K562 (cell line): ENCODE measurements around the gene SZT2. TPM values are rescaled to one million over a fixed set of nuclear protein-coding genes. Genes with fewer than 3 reads are reported as not detected.

Source experiments
- BHLHE40 ChIP-seq: IDR thresholded peaks from 2 replicates; pipeline ENCODE4 v1.6.1; 2011; ENCODE audit warnings: low read length, improper control_type of control experiment
- CC2D1A ChIP-seq: fragments of 450-650 bp; IDR thresholded peaks from 2 replicates; pipeline ENCODE4 v1.6.1; 2017; ENCODE audit warnings: mild to moderate bottlenecking
- EGR1 ChIP-seq: fragments of 450-650 bp; conservative IDR thresholded peaks from 2 replicates; pipeline ENCODE4 v1.6.1; 2017; ENCODE audit warnings: mild to moderate bottlenecking
- FOS ChIP-seq: IDR thresholded peaks from 3 replicates; pipeline ENCODE4 v1.6.1; 2011; ENCODE audit not compliant: insufficient read length; ENCODE audit errors: extremely low read depth
- FOXP1 ChIP-seq: sonication (generic); formaldehyde crosslinking; IDR thresholded peaks from 2 replicates; pipeline ENCODE4 v1.8.0; 2022; ENCODE audit warnings: mild to moderate bottlenecking, missing genetic modification reagents
- GABPB1 ChIP-seq: sonication (generic); formaldehyde crosslinking; IDR thresholded peaks from 2 replicates; pipeline ENCODE4 v1.8.0; 2022; ENCODE audit warnings: mild to moderate bottlenecking, missing genetic modification reagents
- GATAD2B ChIP-seq: fragments of 450-650 bp; IDR thresholded peaks from 2 replicates; pipeline ENCODE4 v1.6.1; 2017; ENCODE audit warnings: mild to moderate bottlenecking, borderline replicate concordance
- GTF2F1 ChIP-seq: IDR thresholded peaks from 2 replicates; pipeline ENCODE4 v1.6.1; 2011; ENCODE audit warnings: low read depth, low read length, improper control_type of control experiment
- HNRNPL ChIP-seq: fragments of 200-400 bp; formaldehyde crosslinking; IDR thresholded peaks from 2 replicates; pipeline ENCODE4 v1.6.1; 2017; ENCODE audit warnings: low read depth, mild to moderate bottlenecking, low read length
- KDM2B ChIP-seq: fragments of 250-450 bp; sonication (Bioruptor Pico); IDR thresholded peaks from 2 replicates; pipeline ENCODE4 v1.8.0; 2021; ENCODE audit warnings: mild to moderate bottlenecking, moderate library complexity
- MTA1 ChIP-seq: fragments of 450-650 bp; IDR thresholded peaks from 2 replicates; pipeline ENCODE4 v1.6.1; 2017; ENCODE audit warnings: borderline replicate concordance
- MTF1 ChIP-seq: fragments of 250-450 bp; sonication (Bioruptor Pico); IDR thresholded peaks from 2 replicates; pipeline ENCODE4 v1.9.0; 2021; ENCODE audit warnings: moderate library complexity, mild to moderate bottlenecking, inconsistent platforms, borderline replicate concordance
- NCOA6 ChIP-seq: fragments of 450-650 bp; IDR thresholded peaks from 2 replicates; pipeline ENCODE4 v1.6.1; 2017; ENCODE audit warnings: mild to moderate bottlenecking
- NFATC3 ChIP-seq: fragments of 450-650 bp; IDR thresholded peaks from 2 replicates; pipeline ENCODE4 v1.6.1; 2017; ENCODE audit warnings: mild to moderate bottlenecking
- SMAD3 ChIP-seq: fragments of 450-650 bp; formaldehyde crosslinking; conservative IDR thresholded peaks from 2 replicates; pipeline ENCODE4 v1.4.0; 2020; ENCODE audit warnings: mild to moderate bottlenecking
- SP1 ChIP-seq: sonication (generic); formaldehyde crosslinking; IDR thresholded peaks from 2 replicates; pipeline ENCODE4 v1.8.1; 2022; ENCODE audit warnings: mild to moderate bottlenecking, missing genetic modification reagents
- TCF7 ChIP-seq: sonication (generic); IDR thresholded peaks from 2 replicates; pipeline ENCODE4 v1.6.1; 2016; ENCODE audit warnings: antibody characterized with exemption, borderline replicate concordance
- polyA plus RNA-seq, 8 experiments: library from polyadenylated mRNA; depleted of rRNA in 4 of 8; stranded (reverse) in 5 of 8; unstranded in 3 of 8; fragments of >200 nt; fragmentation: Nextera tagmentation in 2 of 8; fragmentation: Illumina TruSeq in 1 of 8; extraction: Ambion mirVana in 2 of 8; extraction: Trizol in 1 of 8; gene quantifications; 2 replicates each; pipeline versions ENCODE4 v1.2.1 to v1.2.3, GENCODE V29; 2011 to 2014; ENCODE audit warnings: inconsistent platforms in 1 of 8, missing spikeins in 1 of 8
- total RNA-seq, 7 experiments: library from RNA; depleted of rRNA in 6 of 7; stranded (reverse); fragments of >200 nt in 6 of 7; fragmentation: Illumina TruSeq in 2 of 7; extraction: Trizol in 2 of 7; gene quantifications; 2 replicates each; pipeline versions ENCODE4 v1.2.1 to v1.2.3, GENCODE V29; 2011 to 2021; ENCODE audit warnings: low replicate concordance in 1 of 7
- TF ChIP-seq, protein P1 (sequence below): fragments of 250-450 bp; sonication (Bioruptor Pico); IDR thresholded peaks from 2 replicates; pipeline ENCODE4 v1.5.0; 2021
- TF ChIP-seq, protein P2 (sequence below): sonication (generic); formaldehyde crosslinking; IDR thresholded peaks from 2 replicates; pipeline ENCODE4 v1.8.0; 2022; ENCODE audit warnings: mild to moderate bottlenecking, missing genetic modification reagents
- TF ChIP-seq, protein P3 (sequence below): fragments of 450-650 bp; formaldehyde crosslinking; IDR thresholded peaks from 2 replicates; pipeline ENCODE4 v1.4.0; 2020; ENCODE audit warnings: mild to moderate bottlenecking, moderate library complexity
- TF ChIP-seq, protein P4 (sequence below): fragments of 250-450 bp; sonication (Bioruptor Pico); IDR thresholded peaks from 2 replicates; pipeline ENCODE4 v1.4.0; 2020

SZT2 gene
- total and polyA plus RNA-seq, 9 of the 15 experiments (the other 6 are each of a cell fraction or from before 2014, with no cell fraction given): 0.88 to 31.0 (median 12.8) TPM

DNA sequence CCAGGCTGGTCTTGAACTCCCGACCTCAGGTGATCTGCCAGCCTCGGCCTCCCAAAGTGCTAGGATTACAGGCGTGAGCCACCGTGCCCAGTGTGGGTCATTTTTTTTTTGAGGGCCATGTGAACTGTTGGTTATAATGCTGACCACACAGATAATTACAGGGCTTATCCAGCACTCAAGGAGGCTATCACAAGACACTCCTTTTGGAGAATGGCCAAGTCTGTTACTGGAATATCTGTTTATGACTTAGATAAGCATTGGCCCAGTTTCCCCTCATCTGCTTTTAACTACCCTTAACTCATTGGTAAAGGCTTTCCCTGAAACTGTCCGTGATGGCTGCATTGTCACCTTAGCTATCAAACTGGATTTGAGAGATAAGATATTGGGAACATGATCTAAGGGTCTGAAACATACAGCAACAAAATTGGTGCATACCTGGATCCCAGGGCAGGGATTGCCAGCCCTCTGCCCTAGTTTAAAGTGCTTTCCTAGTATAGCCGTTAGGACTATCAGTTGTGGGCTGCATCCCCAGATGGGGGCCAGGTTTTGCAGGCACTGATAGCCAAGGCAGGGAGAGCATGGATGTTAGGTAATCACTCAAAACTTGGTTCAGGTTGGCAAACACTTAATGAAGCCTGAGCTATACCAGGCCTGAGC is 15.6 kb downstream of the SZT2 start (continued):
- TF ChIP-seq, protein P1, sequence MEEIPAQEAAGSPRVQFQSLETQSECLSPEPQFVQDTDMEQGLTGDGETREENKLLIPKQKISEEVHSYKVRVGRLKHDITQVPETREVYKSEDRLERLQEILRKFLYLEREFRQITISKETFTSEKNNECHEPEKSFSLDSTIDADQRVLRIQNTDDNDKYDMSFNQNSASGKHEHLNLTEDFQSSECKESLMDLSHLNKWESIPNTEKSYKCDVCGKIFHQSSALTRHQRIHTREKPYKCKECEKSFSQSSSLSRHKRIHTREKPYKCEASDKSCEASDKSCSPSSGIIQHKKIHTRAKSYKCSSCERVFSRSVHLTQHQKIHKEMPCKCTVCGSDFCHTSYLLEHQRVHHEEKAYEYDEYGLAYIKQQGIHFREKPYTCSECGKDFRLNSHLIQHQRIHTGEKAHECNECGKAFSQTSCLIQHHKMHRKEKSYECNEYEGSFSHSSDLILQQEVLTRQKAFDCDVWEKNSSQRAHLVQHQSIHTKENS (CRISPR knock-in tag): no peak
- TF ChIP-seq, protein P2, sequence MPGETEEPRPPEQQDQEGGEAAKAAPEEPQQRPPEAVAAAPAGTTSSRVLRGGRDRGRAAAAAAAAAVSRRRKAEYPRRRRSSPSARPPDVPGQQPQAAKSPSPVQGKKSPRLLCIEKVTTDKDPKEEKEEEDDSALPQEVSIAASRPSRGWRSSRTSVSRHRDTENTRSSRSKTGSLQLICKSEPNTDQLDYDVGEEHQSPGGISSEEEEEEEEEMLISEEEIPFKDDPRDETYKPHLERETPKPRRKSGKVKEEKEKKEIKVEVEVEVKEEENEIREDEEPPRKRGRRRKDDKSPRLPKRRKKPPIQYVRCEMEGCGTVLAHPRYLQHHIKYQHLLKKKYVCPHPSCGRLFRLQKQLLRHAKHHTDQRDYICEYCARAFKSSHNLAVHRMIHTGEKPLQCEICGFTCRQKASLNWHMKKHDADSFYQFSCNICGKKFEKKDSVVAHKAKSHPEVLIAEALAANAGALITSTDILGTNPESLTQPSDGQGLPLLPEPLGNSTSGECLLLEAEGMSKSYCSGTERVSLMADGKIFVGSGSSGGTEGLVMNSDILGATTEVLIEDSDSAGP (CRISPR knock-in tag): no peak
- TF ChIP-seq GATAD2B (peak; percentile 61; the same call in 1 of the 2 replicates), GABPB1 (CRISPR knock-in tag) (no peak), CC2D1A (no peak), FOS (no peak), KDM2B (CRISPR knock-in tag) (no peak), GTF2F1 (no peak), FOXP1 (CRISPR knock-in tag) (no peak), NCOA6 (no peak), NFATC3 (no peak), HNRNPL (no peak), TCF7 (no peak), SP1 (CRISPR knock-in tag) (0 out of 2 replicates have a peak, but pooled peaks have one; percentile 7), MTA1 (peak; percentile 59; the same call in 1 of the 2 replicates), BHLHE40 (peak; percentile 62; the same call in 1 of the 2 replicates), MTF1 (no peak), EGR1 (no peak), SMAD3 (CRISPR knock-in tag) (no peak)
- TF ChIP-seq, protein P3, sequence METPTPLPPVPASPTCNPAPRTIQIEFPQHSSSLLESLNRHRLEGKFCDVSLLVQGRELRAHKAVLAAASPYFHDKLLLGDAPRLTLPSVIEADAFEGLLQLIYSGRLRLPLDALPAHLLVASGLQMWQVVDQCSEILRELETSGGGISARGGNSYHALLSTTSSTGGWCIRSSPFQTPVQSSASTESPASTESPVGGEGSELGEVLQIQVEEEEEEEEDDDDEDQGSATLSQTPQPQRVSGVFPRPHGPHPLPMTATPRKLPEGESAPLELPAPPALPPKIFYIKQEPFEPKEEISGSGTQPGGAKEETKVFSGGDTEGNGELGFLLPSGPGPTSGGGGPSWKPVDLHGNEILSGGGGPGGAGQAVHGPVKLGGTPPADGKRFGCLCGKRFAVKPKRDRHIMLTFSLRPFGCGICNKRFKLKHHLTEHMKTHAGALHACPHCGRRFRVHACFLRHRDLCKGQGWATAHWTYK: no peak
- TF ChIP-seq, protein P4, sequence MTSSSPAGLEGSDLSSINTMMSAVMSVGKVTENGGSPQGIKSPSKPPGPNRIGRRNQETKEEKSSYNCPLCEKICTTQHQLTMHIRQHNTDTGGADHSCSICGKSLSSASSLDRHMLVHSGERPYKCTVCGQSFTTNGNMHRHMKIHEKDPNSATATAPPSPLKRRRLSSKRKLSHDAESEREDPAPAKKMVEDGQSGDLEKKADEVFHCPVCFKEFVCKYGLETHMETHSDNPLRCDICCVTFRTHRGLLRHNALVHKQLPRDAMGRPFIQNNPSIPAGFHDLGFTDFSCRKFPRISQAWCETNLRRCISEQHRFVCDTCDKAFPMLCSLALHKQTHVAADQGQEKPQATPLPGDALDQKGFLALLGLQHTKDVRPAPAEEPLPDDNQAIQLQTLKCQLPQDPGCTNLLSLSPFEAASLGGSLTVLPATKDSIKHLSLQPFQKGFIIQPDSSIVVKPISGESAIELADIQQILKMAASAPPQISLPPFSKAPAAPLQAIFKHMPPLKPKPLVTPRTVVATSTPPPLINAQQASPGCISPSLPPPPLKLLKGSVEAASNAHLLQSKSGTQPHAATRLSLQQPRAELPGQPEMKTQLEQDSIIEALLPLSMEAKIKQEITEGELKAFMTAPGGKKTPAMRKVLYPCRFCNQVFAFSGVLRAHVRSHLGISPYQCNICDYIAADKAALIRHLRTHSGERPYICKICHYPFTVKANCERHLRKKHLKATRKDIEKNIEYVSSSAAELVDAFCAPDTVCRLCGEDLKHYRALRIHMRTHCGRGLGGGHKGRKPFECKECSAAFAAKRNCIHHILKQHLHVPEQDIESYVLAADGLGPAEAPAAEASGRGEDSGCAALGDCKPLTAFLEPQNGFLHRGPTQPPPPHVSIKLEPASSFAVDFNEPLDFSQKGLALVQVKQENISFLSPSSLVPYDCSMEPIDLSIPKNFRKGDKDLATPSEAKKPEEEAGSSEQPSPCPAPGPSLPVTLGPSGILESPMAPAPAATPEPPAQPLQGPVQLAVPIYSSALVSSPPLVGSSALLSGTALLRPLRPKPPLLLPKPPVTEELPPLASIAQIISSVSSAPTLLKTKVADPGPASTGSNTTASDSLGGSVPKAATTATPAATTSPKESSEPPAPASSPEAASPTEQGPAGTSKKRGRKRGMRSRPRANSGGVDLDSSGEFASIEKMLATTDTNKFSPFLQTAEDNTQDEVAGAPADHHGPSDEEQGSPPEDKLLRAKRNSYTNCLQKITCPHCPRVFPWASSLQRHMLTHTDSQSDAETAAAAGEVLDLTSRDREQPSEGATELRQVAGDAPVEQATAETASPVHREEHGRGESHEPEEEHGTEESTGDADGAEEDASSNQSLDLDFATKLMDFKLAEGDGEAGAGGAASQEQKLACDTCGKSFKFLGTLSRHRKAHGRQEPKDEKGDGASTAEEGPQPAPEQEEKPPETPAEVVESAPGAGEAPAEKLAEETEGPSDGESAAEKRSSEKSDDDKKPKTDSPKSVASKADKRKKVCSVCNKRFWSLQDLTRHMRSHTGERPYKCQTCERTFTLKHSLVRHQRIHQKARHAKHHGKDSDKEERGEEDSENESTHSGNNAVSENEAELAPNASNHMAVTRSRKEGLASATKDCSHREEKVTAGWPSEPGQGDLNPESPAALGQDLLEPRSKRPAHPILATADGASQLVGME: no peak
